A673 (cell line): ENCODE measurements around the gene ACSL1. TPM values are rescaled to one million over a fixed set of nuclear protein-coding genes. Genes with fewer than 3 reads are reported as not detected.

Experiments
- BruUV-seq: library from RNA; stranded (reverse); fragments of 400-500 nt; replicated peaks from 2 replicates; lab custom pipeline; 2021; lab: Mats Ljungman, UMichigan
- CTCF ChIA-PET: fragments of 300-600 bp; sonication (Branson Sonifier 250); formaldehyde crosslinking; loops from one replicate; lab custom pipeline; 2022; ENCODE audit warnings: antibody characterized with exemption; lab: Charles Lee
- POLR2A ChIA-PET: fragments of 300-600 bp; sonication (Branson Sonifier 250); formaldehyde crosslinking; loops from one replicate; lab custom pipeline; 2022; ENCODE audit warnings: antibody characterized with exemption; ENCODE audit not compliant: low non-redundant PET; lab: Charles Lee
- DNase-seq: peaks from one replicate; pipeline ENCODE4 v3.0.0-alpha.2; 2015; ENCODE audit warnings: low spot score
- H3K27ac ChIP-seq: fragments of 200-600 bp; sonication (generic); 2 replicates; pipeline ENCODE4 v1.5.1; 2016; ENCODE audit warnings: mixed run types, low read depth, mild to moderate bottlenecking, mixed read lengths, antibody characterized with exemption, low read length; ENCODE audit not compliant: poor library complexity, severe bottlenecking
- H3K27me3 ChIP-seq: fragments of 200-600 bp; sonication (generic); replicated peaks from 2 replicates; pipeline ENCODE4 v1.6.1; 2017; ENCODE audit warnings: mixed run types, low read depth, mild to moderate bottlenecking, mixed read lengths, antibody characterized with exemption, low read length; ENCODE audit not compliant: insufficient read depth, poor library complexity
- H3K36me3 ChIP-seq: fragments of 200-600 bp; sonication (generic); 2 replicates; pipeline ENCODE4 v1.6.1; 2016; ENCODE audit warnings: mixed run types, mild to moderate bottlenecking, mixed read lengths, antibody characterized with exemption, low read length; ENCODE audit not compliant: insufficient read depth, poor library complexity, severe bottlenecking
- H3K4me1 ChIP-seq: fragments of 200-600 bp; sonication (generic); 2 replicates; pipeline ENCODE4 v1.6.1; 2017; ENCODE audit warnings: mixed run types, mild to moderate bottlenecking, mixed read lengths, antibody characterized with exemption, low read length; ENCODE audit not compliant: insufficient read depth, poor library complexity, severe bottlenecking
- H3K4me3 ChIP-seq: fragments of 200-600 bp; sonication (generic); 2 replicates; pipeline ENCODE4 v1.5.1; 2016; ENCODE audit warnings: low read depth, mixed run types, mild to moderate bottlenecking, mixed read lengths, low read length; ENCODE audit not compliant: poor library complexity, severe bottlenecking
- H3K9me3 ChIP-seq: fragments of 200-600 bp; sonication (generic); 2 replicates; pipeline ENCODE4 v1.6.1; 2016; ENCODE audit warnings: mixed run types, low read depth, mild to moderate bottlenecking, mixed read lengths, antibody characterized with exemption, low read length; ENCODE audit not compliant: poor library complexity, severe bottlenecking
- EZH2 ChIP-seq: fragments of 200-600 bp; sonication (generic); IDR thresholded peaks from 2 replicates; pipeline ENCODE4 v1.6.1; 2017; ENCODE audit warnings: borderline replicate concordance, low read depth, mild to moderate bottlenecking, mixed read lengths, antibody characterized with exemption, low read length; ENCODE audit not compliant: poor library complexity, severe bottlenecking
- intact Hi-C: fragments of 100-400 bp; cut with micrococcal nuclease; formaldehyde crosslinking; loops from one replicate; pipeline ENCODE4 v1.10.0; 2022; ENCODE audit not compliant: unreplicated experiment
- total RNA-seq: library from RNA; stranded (reverse); gene quantifications from 2 replicates; pipeline ENCODE4 v1.2.3, GENCODE V29; 2021
- TF ChIP-seq, protein P1 (sequence below): fragments of 300-800, 200-600 bp; sonication (generic); conservative IDR thresholded peaks from 2 replicates; pipeline ENCODE4 v1.5.1; 2017; ENCODE audit warnings: low read depth, mild to moderate bottlenecking, antibody characterized with exemption, low read length, moderate library complexity, mixed read lengths

Gene ACSL1
- total RNA-seq, 1 experiment from 2014 or later = 5.2 TPM

DNA sequence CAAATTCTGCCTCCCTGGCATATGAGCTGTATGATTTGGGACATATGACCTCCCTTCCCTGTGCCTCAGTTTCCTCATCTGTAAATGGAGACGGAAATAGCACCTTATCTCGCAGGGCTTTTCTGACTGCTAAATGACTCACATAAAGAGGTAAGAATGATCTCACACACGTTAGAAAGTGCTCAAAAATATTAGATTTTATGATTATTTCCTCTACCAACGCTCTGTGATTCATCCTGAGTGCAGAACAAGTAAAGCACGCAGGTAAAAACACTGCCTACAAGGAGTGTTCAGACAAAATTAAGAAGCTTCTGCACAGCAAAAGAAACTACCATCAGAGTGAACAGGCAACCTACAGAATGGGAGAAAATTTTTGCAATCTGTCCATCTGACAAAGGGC is 21.1 kb downstream of the ACSL1 start:
- no peak for TF ChIP-seq EZH2
- TF ChIP-seq, protein P1, sequence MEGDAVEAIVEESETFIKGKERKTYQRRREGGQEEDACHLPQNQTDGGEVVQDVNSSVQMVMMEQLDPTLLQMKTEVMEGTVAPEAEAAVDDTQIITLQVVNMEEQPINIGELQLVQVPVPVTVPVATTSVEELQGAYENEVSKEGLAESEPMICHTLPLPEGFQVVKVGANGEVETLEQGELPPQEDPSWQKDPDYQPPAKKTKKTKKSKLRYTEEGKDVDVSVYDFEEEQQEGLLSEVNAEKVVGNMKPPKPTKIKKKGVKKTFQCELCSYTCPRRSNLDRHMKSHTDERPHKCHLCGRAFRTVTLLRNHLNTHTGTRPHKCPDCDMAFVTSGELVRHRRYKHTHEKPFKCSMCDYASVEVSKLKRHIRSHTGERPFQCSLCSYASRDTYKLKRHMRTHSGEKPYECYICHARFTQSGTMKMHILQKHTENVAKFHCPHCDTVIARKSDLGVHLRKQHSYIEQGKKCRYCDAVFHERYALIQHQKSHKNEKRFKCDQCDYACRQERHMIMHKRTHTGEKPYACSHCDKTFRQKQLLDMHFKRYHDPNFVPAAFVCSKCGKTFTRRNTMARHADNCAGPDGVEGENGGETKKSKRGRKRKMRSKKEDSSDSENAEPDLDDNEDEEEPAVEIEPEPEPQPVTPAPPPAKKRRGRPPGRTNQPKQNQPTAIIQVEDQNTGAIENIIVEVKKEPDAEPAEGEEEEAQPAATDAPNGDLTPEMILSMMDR = no peak
- intact Hi-C loops = no loop called here
- Histone ChIP-seq H3K4me1 (no peaks in the 10 kb centered on the region), H3K4me3 (no peak overlapping the region), H3K27ac (no peak overlapping the region), H3K9me3 (no peaks in the 10 kb centered on the region), H3K27me3 (no peaks in the 10 kb centered on the region), H3K36me3 (no peaks in the 10 kb centered on the region)
- DNase-seq = no peak
- POLR2A ChIA-PET = no interaction called here
- BruUV-seq = no TSS peak
- CTCF ChIA-PET = no interaction called here

- ChIA-PET POLR2A (no interaction called here), CTCF (no interaction called here)
- intact Hi-C loops = no loop called here
These were observed 21.9 kb downstream of the ACSL1 start for GRCh38 chr4:184803874-184804273.

GRCh38 chr4:184803133-184803532 is 22.6 kb downstream of the ACSL1 start:
- POLR2A ChIA-PET = no interaction called here
- intact Hi-C loops = no loop called here
- no TSS peak for BruUV-seq
- CTCF ChIA-PET = no interaction called here
- Histone ChIP-seq H3K36me3 (no peaks in the 10 kb centered on the region), H3K4me1 (no peaks in the 10 kb centered on the region), H3K27ac (no peak overlapping the region), H3K27me3 (no peaks in the 10 kb centered on the region), H3K4me3 (no peak overlapping the region), H3K9me3 (no peaks in the 10 kb centered on the region)
- no peak for TF ChIP-seq EZH2
- TF ChIP-seq, protein P1 = no peak
- DNase-seq = no peak

More at GRCh38 chr4:184803874-184804273, 21.9 kb downstream of the ACSL1 start:
- Histone ChIP-seq H3K36me3 (no peaks in the 10 kb centered on the region), H3K4me1 (no peaks in the 10 kb centered on the region), H3K4me3 (no peak overlapping the region), H3K27me3 (no peaks in the 10 kb centered on the region), H3K27ac (no peak overlapping the region), H3K9me3 (no peaks in the 10 kb centered on the region)
- no TSS peak for BruUV-seq
- no peak for DNase-seq
- no peak for TF ChIP-seq EZH2
- TF ChIP-seq, protein P1 = no peak
